Right cardiac atrium (tissue), 5 donors: ENCODE measurements around the gene FIBCD1. TPM values are rescaled to one million over a fixed set of nuclear protein-coding genes. Genes with fewer than 3 reads are reported as not detected.
A peak's percentile ranks its signal among the peaks of the same experiment; 100 is the strongest.

Experiments used
- ATAC-seq, 2 donors: fragments of 200-7000 bp; cut with Tn5 transposase; one replicate each; pipeline versions ENCODE4 v1.8.0 to v1.9.1; 2020; ENCODE audit warnings: moderate library complexity in 2 of 2, mild to moderate bottlenecking in 1 of 2
- DNase-seq, 3 donors: peaks; one replicate each; pipeline ENCODE4 v3.0.0-alpha.2; 2020
- H3K27ac ChIP-seq: one replicate; pipeline ENCODE4 v1.5.1; 2013; ENCODE audit warnings: mild to moderate bottlenecking, low read length, control low read depth, moderate library complexity
- H3K27me3 ChIP-seq: one replicate; pipeline ENCODE4 v1.6.1; 2013; ENCODE audit not compliant: control insufficient read depth, insufficient read depth
- H3K4me1 ChIP-seq: one replicate; pipeline ENCODE4 v1.6.1; 2013; ENCODE audit warnings: low read length; ENCODE audit not compliant: control insufficient read depth, insufficient read depth
- H3K4me3 ChIP-seq: one replicate; pipeline ENCODE4 v1.5.1; 2013; ENCODE audit warnings: low read length, control low read depth
- H3K9me3 ChIP-seq: one replicate; pipeline ENCODE4 v1.6.1; 2013; ENCODE audit warnings: low read length; ENCODE audit not compliant: control insufficient read depth
- WGBS: extraction: QIAGEN DNeasy Blood & Tissue Kit; methylation state at CpG from one replicate; pipeline ENCODE4 v1.1.7; 2013; 5-methylcytosine and 5-hydroxymethylcytosine counted together
- intact Hi-C, 4 donors: fragments of 100-400 bp; cut with DNase I; formaldehyde crosslinking; loops; one replicate each; pipeline versions ENCODE4 v1.11.0 to v1.14.0; 2022 to 2023
- polyA plus RNA-seq: library from polyadenylated mRNA; stranded (reverse); fragments of 200-250 nt; gene quantifications from one replicate; pipeline ENCODE4 v1.2.3, GENCODE V29; 2013
- total RNA-seq, 4 donors: library from RNA; stranded (reverse); fragmentation: NEBNext Ultra II Directional; extraction: Animal tissue kit (Norgen Biotek cat#: 25700); gene quantifications; one replicate each; pipeline ENCODE4 v1.2.1, GENCODE V29; 2021
- donor health status: healthy with polysubstance abuse.
- donor health status: DM: no; HTN: yes; CAD: no.
- donor health status: DM: no; HTN: no; CAD: no.
- donor health status: DM: no; HTN: yes; CAD: no; lungs with severe emphysema.
- donor health status: DM: yes; HTN: yes; CAD: no.

Gene FIBCD1
- total and polyA plus RNA-seq, 5 donors = 0.20 to 2.2 (median 0.46) TPM

DNA sequence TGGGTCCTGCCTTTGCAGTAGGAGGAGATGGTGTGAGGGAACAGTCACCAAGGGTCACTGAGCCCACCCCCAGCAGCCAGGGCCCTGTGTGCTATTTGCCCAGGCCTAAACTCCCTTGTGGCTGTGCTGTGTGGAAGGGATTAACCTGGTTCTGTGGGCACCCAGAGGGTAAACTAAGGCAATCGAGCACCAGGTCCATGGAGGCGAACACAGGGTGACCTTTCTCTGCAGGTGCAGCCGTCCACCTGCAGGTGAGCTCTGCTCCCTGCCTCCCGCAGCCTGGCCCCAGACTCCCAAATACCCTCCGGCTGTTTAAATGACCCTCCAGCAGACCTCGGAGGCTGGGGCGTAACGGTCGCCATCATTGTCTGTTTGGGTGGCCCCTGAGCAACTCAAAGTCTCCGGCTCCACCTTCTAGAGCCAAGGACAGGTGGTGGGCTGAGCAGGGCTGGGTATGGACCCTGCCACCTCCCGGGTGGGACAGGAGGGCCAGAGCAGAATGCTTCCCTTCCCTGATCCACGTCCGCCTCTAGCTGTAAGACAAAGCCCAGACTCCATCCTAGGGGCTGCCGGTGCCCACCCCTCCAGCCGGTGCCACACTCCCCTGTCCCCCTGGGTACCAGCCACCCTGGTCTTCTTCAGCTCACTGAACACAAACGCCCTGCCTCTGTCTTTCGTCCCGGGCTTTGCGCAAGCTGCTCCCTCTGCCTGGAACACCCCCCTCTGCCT lies 34.1 kb upstream of the FIBCD1 start:
- DNase-seq (no peak), ATAC-seq (no peak)
- Histone ChIP-seq H3K9me3 (no peaks in the 10 kb centered on the region), H3K4me3 (no peak overlapping the region), H3K27ac (no peak overlapping the region), H3K4me1 (no peaks in the 10 kb centered on the region), H3K27me3 (no peaks in the 10 kb centered on the region)
- intact Hi-C loops = no loop called here
- 77% methylated on average over 19 of the region's 19 CpGs for WGBS

- Histone ChIP-seq H3K4me3 (no peak overlapping the region), H3K4me1 (no peaks in the 10 kb centered on the region), H3K27ac (no peak overlapping the region), H3K9me3 (no peaks in the 10 kb centered on the region), H3K27me3 (no peaks in the 10 kb centered on the region)
- WGBS = 64% methylated on average over 6 of the region's 6 CpGs
- no peak for ATAC-seq
- intact Hi-C loops = no loop called here
- DNase-seq = no peak
Measured at GRCh38 chr9:130972277-130972956, 33.4 kb upstream of the FIBCD1 start.

GRCh38 chr9:130971294-130971849 lies 32.3 kb upstream of the FIBCD1 start:
- 57% methylated on average over 12 of the region's 12 CpGs for WGBS
- Histone ChIP-seq H3K4me3 (no peak overlapping the region), H3K27ac (no peak overlapping the region), H3K27me3 (no peaks in the 10 kb centered on the region), H3K9me3 (no peaks in the 10 kb centered on the region), H3K4me1 (no peaks in the 10 kb centered on the region)
- ATAC-seq (no peak), DNase-seq (no peak)
- intact Hi-C loops = no loop called here

- no peak overlapping the region for H3K4me3 ChIP-seq
- H3K27me3 ChIP-seq = no peaks in the 10 kb centered on the region
- WGBS = 77% methylated on average over 3 of the region's 3 CpGs
- H3K9me3 ChIP-seq = no peaks in the 10 kb centered on the region
- H3K4me1 ChIP-seq = no peaks in the 10 kb centered on the region
- ATAC-seq (no peak), DNase-seq (no peak)
- intact Hi-C loops = no loop called here
- H3K27ac ChIP-seq = no peak overlapping the region
Measured at GRCh38 chr9:130970855-130971254, 31.8 kb upstream of the FIBCD1 start.

DNA sequence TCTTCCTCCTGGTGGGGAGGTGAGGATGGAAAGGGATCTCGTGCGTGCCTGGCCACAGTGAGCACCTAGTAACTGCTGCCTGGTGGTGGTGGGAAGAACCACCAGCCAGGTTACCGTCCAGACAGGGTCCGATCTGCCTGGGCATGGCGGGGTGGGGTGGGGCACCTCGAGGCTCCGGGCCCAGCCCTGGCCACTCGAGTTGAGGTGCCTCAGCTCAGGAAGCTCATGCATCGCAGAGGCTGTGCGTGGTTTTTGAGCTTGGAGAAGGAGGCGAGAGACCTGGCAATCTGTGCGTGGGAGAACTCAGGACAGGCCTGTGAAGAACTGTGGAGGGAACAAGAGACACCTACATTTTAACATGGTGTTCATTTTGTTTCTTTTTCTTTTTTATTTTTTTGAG lies 31.0 kb upstream of the FIBCD1 start:
- Histone ChIP-seq H3K9me3 (no peaks in the 10 kb centered on the region), H3K4me3 (no peak overlapping the region), H3K27ac (no peak overlapping the region), H3K27me3 (no peaks in the 10 kb centered on the region), H3K4me1 (no peaks in the 10 kb centered on the region)
- intact Hi-C loops = no loop called here
- DNase-seq (no peak), ATAC-seq (no peak)
- WGBS = 89% methylated on average over 12 of the region's 12 CpGs

DNA sequence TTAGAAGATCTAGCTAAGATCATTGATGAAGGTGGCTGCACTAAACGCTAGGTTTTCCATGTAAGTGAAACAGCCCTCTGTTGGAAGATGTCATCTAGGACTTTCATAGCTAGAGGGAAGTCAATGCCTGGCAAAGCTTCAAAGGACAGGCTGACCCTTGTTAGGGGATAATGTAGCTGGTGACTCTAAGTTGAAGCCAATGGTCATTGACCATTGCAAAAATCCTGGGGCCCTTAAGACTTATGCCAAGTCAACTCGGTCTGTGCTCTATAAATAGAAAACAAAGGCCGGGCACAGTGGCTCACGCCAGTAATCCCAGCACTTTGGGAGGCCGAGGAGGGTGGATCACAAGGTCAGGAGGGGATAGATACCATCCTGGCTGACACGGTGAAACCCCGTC lies 26.6 kb upstream of the FIBCD1 start:
- Histone ChIP-seq H3K27me3 (no peaks in the 10 kb centered on the region), H3K4me1 (peaks cover 3% of the 10 kb centered on the region), H3K9me3 (no peaks in the 10 kb centered on the region), H3K4me3 (no peak overlapping the region), H3K27ac (no peak overlapping the region)
- 59% methylated on average over 7 of the region's 7 CpGs for WGBS
- ATAC-seq (no peak), DNase-seq (no peak)
- intact Hi-C loops = no loop called here

DNA sequence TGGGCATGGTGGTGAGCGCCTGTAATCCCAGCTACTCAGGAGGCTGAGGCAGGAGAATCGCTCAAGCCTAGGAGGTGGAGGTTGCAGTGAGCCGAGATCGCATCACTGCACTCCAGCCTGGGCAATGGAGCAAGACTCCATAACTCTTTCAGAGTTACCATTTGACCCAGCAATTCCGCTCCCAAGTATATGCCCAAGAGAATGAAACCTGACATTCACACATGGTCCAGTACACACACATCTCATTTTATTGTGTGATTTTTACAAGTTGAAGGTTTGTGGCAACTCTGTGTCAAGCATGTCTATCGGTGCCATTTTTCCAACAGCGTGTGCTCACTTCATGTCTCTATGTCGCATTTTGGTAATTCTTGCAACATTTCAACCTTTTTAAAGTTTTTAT lies 24.9 kb upstream of the FIBCD1 start:
- Histone ChIP-seq H3K9me3 (no peaks in the 10 kb centered on the region), H3K27me3 (no peaks in the 10 kb centered on the region), H3K4me3 (no peak overlapping the region), H3K4me1 (peaks cover 3% of the 10 kb centered on the region), H3K27ac (no peak overlapping the region)
- 98% methylated on average over 8 of the region's 8 CpGs for WGBS
- intact Hi-C loops = no loop called here
- ATAC-seq (no peak), DNase-seq (no peak)

DNA sequence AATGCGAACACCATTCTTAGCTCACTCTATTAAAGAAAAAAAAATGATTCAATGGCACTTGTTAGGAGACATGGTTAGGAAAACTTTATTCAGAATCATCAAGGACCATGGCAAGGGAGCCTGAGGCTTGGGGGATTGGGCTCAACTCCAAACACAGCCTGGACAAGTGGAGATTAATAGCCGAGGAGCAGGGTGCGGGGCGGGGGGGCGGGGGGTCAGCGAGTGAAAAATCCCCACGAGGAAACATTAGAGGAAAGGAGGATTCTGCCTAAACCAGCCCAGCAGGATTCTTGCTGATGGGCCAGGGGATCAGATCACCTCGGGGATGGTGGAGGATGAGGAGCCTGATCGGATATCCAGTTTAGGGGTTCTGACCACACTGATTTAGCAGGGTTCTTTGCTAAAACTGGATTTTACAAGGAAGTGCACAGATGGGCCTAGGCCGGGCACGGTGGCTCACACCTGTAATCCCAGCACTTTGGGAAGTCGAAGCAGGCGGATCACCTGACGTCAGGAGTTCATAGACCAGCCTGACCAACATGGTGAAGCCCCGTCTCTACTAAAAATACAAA lies 24.4 kb upstream of the FIBCD1 start:
- Histone ChIP-seq H3K4me3 (no peak overlapping the region), H3K4me1 (peaks cover 3% of the 10 kb centered on the region), H3K27ac (no peak overlapping the region), H3K9me3 (no peaks in the 10 kb centered on the region), H3K27me3 (no peaks in the 10 kb centered on the region)
- WGBS = 84% methylated on average over 15 of the region's 15 CpGs
- no peak for ATAC-seq
- no peak for DNase-seq
- intact Hi-C loops = no loop called here

DNA sequence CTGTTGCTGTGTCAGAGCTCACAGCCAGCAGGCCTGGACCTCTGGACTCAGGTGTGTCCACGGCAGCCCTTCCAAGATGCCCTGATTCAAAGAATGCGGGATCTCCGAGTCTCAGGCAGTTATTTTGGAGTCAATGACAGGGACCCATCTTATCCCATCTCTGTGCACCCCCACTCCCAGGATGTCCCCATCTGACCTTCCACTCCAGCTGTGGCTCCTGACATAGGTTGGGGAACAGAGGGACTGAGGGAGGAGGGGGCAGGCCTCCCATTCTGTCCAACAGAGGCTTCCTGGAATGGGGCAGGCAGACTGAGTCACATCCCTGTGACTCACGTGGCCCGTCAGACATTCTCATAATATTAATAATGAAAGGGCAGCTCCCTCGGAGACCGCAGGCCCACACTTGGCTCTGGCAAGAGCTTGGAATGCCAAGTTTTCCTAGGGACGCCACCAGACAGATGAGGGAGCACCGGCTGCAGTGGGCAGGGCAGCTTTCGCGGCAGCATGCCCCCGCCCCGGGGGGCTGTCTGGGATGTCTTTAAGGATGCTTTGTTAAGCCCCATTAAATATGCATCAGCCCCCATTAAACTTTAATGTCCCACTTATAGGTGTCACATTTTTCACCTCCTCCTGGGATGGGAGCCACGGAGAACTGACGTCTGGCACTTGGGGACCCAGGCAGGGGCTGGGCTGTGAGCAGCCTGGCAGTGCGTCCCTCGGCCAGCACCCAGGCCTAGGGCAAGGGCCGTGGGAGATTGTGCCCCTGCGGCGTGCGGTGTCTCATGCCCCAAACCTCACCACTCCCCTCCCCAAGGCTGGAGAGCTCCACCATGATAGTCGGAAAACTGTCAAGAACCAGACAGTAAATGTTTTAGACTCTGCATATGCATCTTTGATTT lies 23.6 kb upstream of the FIBCD1 start:
- DNase-seq (peak in 1 of 3 donors; percentile 73), ATAC-seq (peak; percentile 56 to 91)
- Histone ChIP-seq H3K4me3 (no peak overlapping the region), H3K9me3 (no peaks in the 10 kb centered on the region), H3K27ac (no peak overlapping the region), H3K27me3 (no peaks in the 10 kb centered on the region), H3K4me1 (peaks cover 3% of the 10 kb centered on the region)
- intact Hi-C loops = no loop called here
- 41% methylated on average over 22 of the region's 22 CpGs for WGBS

DNA sequence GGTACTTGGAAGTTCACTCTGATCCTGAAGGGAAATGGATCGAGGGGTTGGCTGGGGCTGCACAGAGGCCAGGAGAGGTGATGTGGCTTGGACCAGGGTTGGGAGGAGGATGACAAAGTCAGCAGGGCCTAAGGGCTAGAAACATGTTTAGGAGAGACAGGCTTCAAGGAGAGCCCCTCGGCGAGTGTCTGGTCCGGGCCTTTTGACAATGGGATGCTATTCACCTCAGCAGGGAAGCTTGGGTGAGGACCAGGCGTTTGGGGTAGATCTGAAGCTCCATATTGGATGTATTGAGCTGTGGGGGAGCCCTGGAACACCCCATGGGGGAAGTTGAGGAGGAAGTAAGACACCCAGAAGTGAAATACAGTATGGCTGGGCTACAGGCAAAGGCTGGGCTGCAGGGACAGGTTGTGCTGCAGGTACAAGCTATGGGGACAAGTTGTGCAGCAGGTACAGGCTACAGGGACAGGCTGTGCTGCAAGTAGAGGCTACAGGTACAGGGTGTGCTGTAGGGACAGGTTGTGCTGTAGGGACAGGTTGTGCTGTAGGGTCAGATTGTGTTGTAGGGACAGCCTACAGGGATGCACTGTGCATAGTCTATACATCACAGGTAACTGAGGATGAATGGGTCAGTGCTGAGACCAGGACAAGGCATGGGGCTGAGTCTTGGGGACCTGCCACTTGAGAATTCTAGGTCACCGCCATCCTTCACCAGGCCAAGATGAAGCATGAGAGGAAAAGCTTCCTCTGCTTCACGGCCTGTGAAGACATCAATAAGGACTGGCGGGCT lies 22.7 kb upstream of the FIBCD1 start:
- Histone ChIP-seq H3K27ac (no peak overlapping the region), H3K4me3 (no peak overlapping the region), H3K4me1 (peaks cover 3% of the 10 kb centered on the region), H3K9me3 (no peaks in the 10 kb centered on the region), H3K27me3 (no peaks in the 10 kb centered on the region)
- DNase-seq = no peak
- ATAC-seq = no peak
- intact Hi-C loops = no loop called here
- WGBS = 89% methylated on average over 8 of the region's 8 CpGs
